GM23338 (cell line): ENCODE results near the gene SCFD2. TPM values are rescaled to one million over a fixed set of nuclear protein-coding genes. Genes with fewer than 3 reads are reported as not detected.
"Not testable (repeated sequence)": the region's sequence is repeated elsewhere in the genome, so short reads cannot be mapped to it uniquely, and the experiment has no call there.

Source experiments
- ATAC-seq: fragments of 200-7000 bp; cut with Tn5 transposase; 3 replicates; pipeline ENCODE4 v1.9.1; 2020
- DNase-seq: peaks from one replicate; pipeline ENCODE4 v3.0.0-alpha.2; 2015; ENCODE audit warnings: low spot score
- H2AFZ ChIP-seq: fragments of 200-600 bp; sonication (generic); 2 replicates; pipeline ENCODE4 v1.8.0; 2016; ENCODE audit warnings: antibody characterized with exemption, mild to moderate bottlenecking, moderate library complexity
- H3F3A ChIP-seq: fragments of 200-600 bp; sonication (generic); replicated peaks from 2 replicates; pipeline ENCODE4 v1.8.0; 2017; ENCODE audit warnings: antibody characterized with exemption, mixed run types, low read depth
- H3K27ac ChIP-seq: fragments of 200-600 bp; sonication (generic); 2 replicates; pipeline ENCODE4 v1.6.1; 2016; ENCODE audit warnings: low read depth
- H3K27me3 ChIP-seq: fragments of 200-600 bp; sonication (generic); 2 replicates; pipeline ENCODE4 v1.8.0; 2016; ENCODE audit warnings: mild to moderate bottlenecking, mixed run types, moderate library complexity; ENCODE audit not compliant: insufficient read depth
- H3K36me3 ChIP-seq: fragments of 200-600 bp; sonication (generic); 2 replicates; pipeline ENCODE4 v1.8.0; 2016; ENCODE audit warnings: mild to moderate bottlenecking; ENCODE audit not compliant: insufficient read depth
- H3K4me1 ChIP-seq: fragments of 200-600 bp; sonication (generic); 2 replicates; pipeline ENCODE4 v1.8.0; 2016; ENCODE audit warnings: mild to moderate bottlenecking, moderate library complexity; ENCODE audit not compliant: insufficient read depth
- H3K4me2 ChIP-seq: fragments of 200-600 bp; sonication (generic); 2 replicates; pipeline ENCODE4 v1.7.1; 2017; ENCODE audit warnings: mixed run types
- H3K4me3 ChIP-seq: fragments of 200-600 bp; sonication (generic); 2 replicates; pipeline ENCODE4 v1.6.1; 2016; ENCODE audit warnings: mixed run types
- H3K79me2 ChIP-seq: fragments of 200-600 bp; sonication (generic); replicated peaks from 2 replicates; pipeline ENCODE4 v1.8.0; 2017; ENCODE audit warnings: mild to moderate bottlenecking; ENCODE audit not compliant: insufficient read depth
- H3K9me2 ChIP-seq: fragments of 200-600 bp; sonication (generic); 2 replicates; pipeline ENCODE4 v1.8.0; 2017; ENCODE audit not compliant: insufficient read depth
- H4K20me1 ChIP-seq: fragments of 200-600 bp; sonication (generic); replicated peaks from 2 replicates; pipeline ENCODE4 v1.8.0; 2017; ENCODE audit warnings: mild to moderate bottlenecking; ENCODE audit not compliant: insufficient read depth
- H3K27ac Mint-ChIP-seq: 2 replicates; pipeline ENCODE4 v1.8.0; 2020; ENCODE audit warnings: inconsistent platforms, mild to moderate bottlenecking, moderate library complexity, mixed read lengths
- H3K27me3 Mint-ChIP-seq: 3 replicates; pipeline ENCODE4 v1.8.0; 2022; ENCODE audit warnings: low read depth, mild to moderate bottlenecking, moderate library complexity, mixed read lengths, inconsistent platforms; ENCODE audit not compliant: insufficient read depth, poor library complexity
- H3K36me3 Mint-ChIP-seq: 3 replicates; pipeline ENCODE4 v1.8.0; 2021; ENCODE audit warnings: low read depth, mild to moderate bottlenecking, inconsistent platforms, moderate library complexity, mixed read lengths
- H3K4me1 Mint-ChIP-seq: 3 replicates; pipeline ENCODE4 v1.8.0; 2020; ENCODE audit warnings: mild to moderate bottlenecking, inconsistent platforms, mixed read lengths
- H3K4me3 Mint-ChIP-seq: 3 replicates; pipeline ENCODE4 v1.8.0; 2021; ENCODE audit warnings: moderate library complexity, mild to moderate bottlenecking, inconsistent platforms, mixed read lengths
- H3K9me3 Mint-ChIP-seq: 3 replicates; pipeline ENCODE4 v1.8.0; 2020; ENCODE audit warnings: moderate library complexity, mild to moderate bottlenecking, inconsistent platforms, mixed read lengths
- CREB1 ChIP-seq: fragments of 250-450 bp; sonication (Bioruptor Pico); IDR thresholded peaks from 2 replicates; pipeline ENCODE4 v1.5.0; 2020; ENCODE audit warnings: low read depth, mild to moderate bottlenecking, moderate library complexity
- ETS1 ChIP-seq: IDR thresholded peaks from 2 replicates; pipeline ENCODE4 v1.6.1; 2016; ENCODE audit warnings: antibody characterized with exemption
- JUNB ChIP-seq: IDR thresholded peaks from one replicate; pipeline ENCODE4 v1.6.1; 2016; ENCODE audit warnings: antibody characterized with exemption; ENCODE audit not compliant: unreplicated experiment
- NANOG ChIP-seq: IDR thresholded peaks from 2 replicates; pipeline ENCODE4 v1.6.1; 2016; ENCODE audit warnings: antibody characterized with exemption, borderline replicate concordance
- ZNF114 ChIP-seq: fragments of 250-450 bp; sonication (Bioruptor Pico); IDR thresholded peaks from 2 replicates; pipeline ENCODE4 v1.5.0; 2020; ENCODE audit warnings: mild to moderate bottlenecking, moderate library complexity
- ZNF331 ChIP-seq: fragments of 250-450 bp; sonication (Bioruptor Pico); IDR thresholded peaks from 2 replicates; pipeline ENCODE4 v1.5.0; 2020; ENCODE audit warnings: low read depth, mild to moderate bottlenecking, moderate library complexity
- polyA plus RNA-seq: library from polyadenylated mRNA; unstranded; fragments of >200 nt; fragmentation: Nextera tagmentation; extraction: Ambion mirVana; gene quantifications from 2 replicates; pipeline ENCODE4 v1.2.1, GENCODE V29; 2016
- total RNA-seq: library from RNA; depleted of rRNA; stranded (reverse); fragments of >200 nt; shearing (Covaris generic); gene quantifications from 2 replicates; pipeline ENCODE4 v1.2.3, GENCODE V29; 2014

Gene SCFD2
- total and polyA plus RNA-seq, 2 experiments from 2014 or later: 5.7 to 17.5 TPM

- H3K27ac Mint-ChIP-seq: no peak overlapping the region
- H2AFZ ChIP-seq: no peak overlapping the region
- no peaks in the 10 kb centered on the region for H3K4me1 Mint-ChIP-seq
- ATAC-seq (no peak), DNase-seq (no peak)
- H3K9me2 ChIP-seq: no peaks in the 10 kb centered on the region
- H3K9me3 Mint-ChIP-seq: peaks cover 5% of the 10 kb centered on the region; the same call in 1 of the 3 replicates
- H4K20me1 ChIP-seq: no peaks in the 10 kb centered on the region
- no peak overlapping the region for H3K4me2 ChIP-seq
- peaks cover 7% of the 10 kb centered on the region for H3K36me3 Mint-ChIP-seq
- H3K79me2 ChIP-seq: no peaks in the 10 kb centered on the region
- H3K4me3 Mint-ChIP-seq: no peak overlapping the region
- H3K27me3 ChIP-seq: no peaks in the 10 kb centered on the region
- TF ChIP-seq ETS1 (no peak), JUNB (no peak), ZNF114 (CRISPR knock-in tag) (no peak), CREB1 (CRISPR knock-in tag) (no peak), NANOG (no peak), ZNF331 (CRISPR knock-in tag) (no peak)
- no peaks in the 10 kb centered on the region for H3K4me1 ChIP-seq
- no peaks in the 10 kb centered on the region for H3F3A ChIP-seq
- H3K4me3 ChIP-seq: no peak overlapping the region
- H3K27me3 Mint-ChIP-seq: peaks cover 2% of the 10 kb centered on the region
- no peak overlapping the region for H3K27ac ChIP-seq
- H3K36me3 ChIP-seq: no peaks in the 10 kb centered on the region
Measured at GRCh38 chr4:53346920-53347852, 18.7 kb downstream of the SCFD2 start.

GRCh38 chr4:53346392-53346791 lies 19.5 kb downstream of the SCFD2 start:
- H4K20me1 ChIP-seq, H3K36me3 ChIP-seq, H3F3A ChIP-seq, H3K9me3 Mint-ChIP-seq, H3K4me1 Mint-ChIP-seq, H3K79me2 ChIP-seq, H3K27me3 ChIP-seq, H2AFZ ChIP-seq, H3K27ac ChIP-seq, DNase-seq, H3K4me1 ChIP-seq, H3K27me3 Mint-ChIP-seq, H3K9me2 ChIP-seq, H3K4me3 Mint-ChIP-seq, H3K4me3 ChIP-seq, H3K27ac Mint-ChIP-seq, H3K4me2 ChIP-seq, ATAC-seq, H3K36me3 Mint-ChIP-seq: not testable (repeated sequence)

GRCh38 chr4:53340145-53340544 lies 25.7 kb downstream of the SCFD2 start:
- H4K20me1 ChIP-seq, H3K4me1 ChIP-seq, H3K9me2 ChIP-seq, ATAC-seq, H3K36me3 Mint-ChIP-seq, H3K4me3 ChIP-seq, H3K27me3 Mint-ChIP-seq, H3K27me3 ChIP-seq, H3K4me3 Mint-ChIP-seq, H2AFZ ChIP-seq, H3K79me2 ChIP-seq, H3K36me3 ChIP-seq, H3F3A ChIP-seq, DNase-seq, H3K27ac ChIP-seq, H3K27ac Mint-ChIP-seq, H3K4me1 Mint-ChIP-seq, H3K4me2 ChIP-seq: not testable (repeated sequence)
- peaks cover 13% of the 10 kb centered on the region; the same call in 1 of the 3 replicates for H3K9me3 Mint-ChIP-seq

- ATAC-seq, H2AFZ ChIP-seq, H3K9me2 ChIP-seq, H3K27me3 ChIP-seq, DNase-seq, H3K27me3 Mint-ChIP-seq, H3K36me3 ChIP-seq, H4K20me1 ChIP-seq, H3K4me1 Mint-ChIP-seq, H3K79me2 ChIP-seq, H3K9me3 Mint-ChIP-seq, H3K4me3 Mint-ChIP-seq, H3F3A ChIP-seq, H3K27ac Mint-ChIP-seq, H3K4me2 ChIP-seq, H3K4me1 ChIP-seq, H3K36me3 Mint-ChIP-seq, H3K4me3 ChIP-seq, H3K27ac ChIP-seq: not testable (repeated sequence)
Measured at GRCh38 chr4:53334916-53335315, 30.9 kb downstream of the SCFD2 start.
